Ramos (cell line): ENCODE data around the gene LCN10.
"Not testable (repeated sequence)": the region's sequence is repeated elsewhere in the genome, so short reads cannot be mapped to it uniquely, and the experiment has no call there.

Source experiments
- in situ Hi-C: fragments of 300-500 bp; cut with MboI; formaldehyde crosslinking; loops from one replicate; pipeline ENCODE4 v1.14.3; 2022; ENCODE audit warnings: low sequenced_read_pairs; ENCODE audit not compliant: unreplicated experiment

LCN10 gene

GRCh38 chr9:136722969-136723356 lies 19.8 kb downstream of the LCN10 start:
- in situ Hi-C loops, result no loop called here

GRCh38 chr9:136722093-136722968 lies 20.4 kb downstream of the LCN10 start:
- in situ Hi-C loops, result no loop called here

- in situ Hi-C loops, result no loop called here
These were observed 21.2 kb downstream of the LCN10 start for GRCh38 chr9:136721339-136722092.

GRCh38 chr9:136720898-136721338 lies 21.8 kb downstream of the LCN10 start:
- in situ Hi-C loops, result no loop called here

- in situ Hi-C loops, result no loop called here
These were observed 22.4 kb downstream of the LCN10 start for GRCh38 chr9:136720251-136720897.

GRCh38 chr9:136719195-136719880 lies 23.4 kb downstream of the LCN10 start:
- in situ Hi-C loops, result no loop called here

GRCh38 chr9:136718345-136719194 lies 24.2 kb downstream of the LCN10 start:
- in situ Hi-C loops, result no loop called here

GRCh38 chr9:136717399-136717798 lies 25.3 kb downstream of the LCN10 start:
- in situ Hi-C loops, result no loop called here

- in situ Hi-C loops, result no loop called here
These were observed 27.9 kb downstream of the LCN10 start for GRCh38 chr9:136714893-136715274.

GRCh38 chr9:136714096-136714892 lies 28.4 kb downstream of the LCN10 start:
- in situ Hi-C loops, result no loop called here

GRCh38 chr9:136713550-136713949 lies 29.2 kb downstream of the LCN10 start:
- in situ Hi-C loops, result no loop called here

- in situ Hi-C loops, result no loop called here
These were observed 29.8 kb downstream of the LCN10 start for GRCh38 chr9:136712690-136713544.

- in situ Hi-C loops, result no loop called here
These were observed 30.7 kb downstream of the LCN10 start, which contains the start of gene DIPK1B for GRCh38 chr9:136711751-136712689. Gene DIPK1B (plus strand): TSS chr9:136712572. CDS start chr9:136712666, 94 bp downstream.

- in situ Hi-C loops, result not testable (repeated sequence)
These were observed 31.5 kb downstream of the LCN10 start for GRCh38 chr9:136711219-136711648.

- in situ Hi-C loops, result no loop called here
These were observed 32.2 kb downstream of the LCN10 start for GRCh38 chr9:136710543-136710942.

GRCh38 chr9:136709454-136710109 lies 33.2 kb downstream of the LCN10 start:
- in situ Hi-C loops, result no loop called here
